ENCODE results near the gene NRTN. TPM values are rescaled to one million over a fixed set of nuclear protein-coding genes. Genes with fewer than 3 reads are reported as not detected.

The NRTN gene
- total RNA-seq, 1 experiment from 2014 or later: 4.6 TPM

DNA sequence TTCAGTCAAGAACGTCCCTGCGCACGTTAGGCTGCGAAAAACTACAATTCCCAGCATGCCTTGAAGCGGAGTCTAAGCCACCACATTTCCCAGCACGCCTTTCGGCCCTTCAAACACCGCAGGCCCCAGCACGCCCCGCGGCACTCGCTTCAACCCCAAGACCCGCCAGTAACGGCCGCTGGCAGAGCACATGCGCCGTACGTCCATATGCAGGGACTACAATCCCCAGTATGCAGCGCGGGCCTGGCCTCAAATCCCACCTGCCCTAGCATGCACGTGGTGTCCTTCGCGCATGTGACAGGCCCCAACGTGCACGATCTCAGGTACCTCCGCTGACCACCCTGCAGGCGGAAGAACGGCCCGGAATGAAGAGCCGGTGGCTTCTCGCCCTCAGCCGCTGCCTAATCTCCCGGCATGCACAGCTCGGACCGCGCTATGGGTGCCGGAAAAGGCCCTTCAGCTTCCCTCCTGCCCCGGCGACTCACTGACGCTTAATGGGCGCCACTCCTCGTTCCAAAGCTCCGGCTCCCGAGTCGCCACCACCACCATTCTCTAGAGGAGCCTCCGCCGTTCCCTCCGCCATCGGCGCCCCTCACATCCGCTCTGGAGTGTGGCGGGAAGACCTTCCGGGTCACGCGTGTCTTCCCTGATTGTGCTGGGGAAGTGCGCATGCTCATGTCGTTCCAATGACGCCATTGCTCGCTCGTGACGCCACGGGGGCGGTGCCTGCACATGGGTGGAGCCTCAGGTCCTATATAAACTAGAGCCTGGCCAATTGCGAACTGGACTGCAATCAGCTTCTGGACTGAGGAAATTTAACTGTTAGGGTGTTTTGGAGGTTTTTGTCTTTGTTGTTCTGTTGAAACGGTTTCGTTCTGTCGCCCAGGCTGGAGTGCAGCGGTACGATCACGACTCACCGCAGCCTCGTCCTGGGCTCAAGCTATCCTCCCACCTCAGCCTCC is 14.0 kb upstream of the NRTN start, which contains the start of gene DUS3L:
Gene DUS3L (minus strand): TSS at position 605 of the 962 bp plus-strand sequence. CDS start 22 bp downstream, at position 583.
- no peak within 1 kb of the TSS for H2AFZ ChIP-seq (ENCODE audit: low read length)

More for the DNA sequence above, 14.0 kb upstream of the NRTN start, which contains the start of gene DUS3L:
- H4K91ac ChIP-seq (ENCODE audit: insufficient read length, low read depth, low read length): no peak within 1 kb of the TSS
- no peaks in the 10 kb centered on the region; a peak in 2 of 5 replicates for H3K9me3 Mint-ChIP-seq
- H3K9ac ChIP-seq (ENCODE audit: extremely low read depth, insufficient read length, low read length): peak within 1 kb of the TSS; percentile 49
- no peak within 1 kb of the TSS for H4K5ac ChIP-seq (ENCODE audit: insufficient read length, low read depth, low read length)
- H3K79me1 ChIP-seq (ENCODE audit: insufficient read depth, low read depth, low read length, poor library complexity, severe bottlenecking): no peaks in the 10 kb centered on the region
- no peaks in the 10 kb centered on the region for H3K23me2 ChIP-seq (ENCODE audit: insufficient read length, low read depth, low read length, poor library complexity, severe bottlenecking)
- H4K20me1 ChIP-seq (ENCODE audit: control insufficient read depth, insufficient read depth, insufficient read length): no peaks in the 10 kb centered on the region
- no peak within 1 kb of the TSS for H3K23ac ChIP-seq (ENCODE audit: insufficient read length, low read depth, low read length)
- H2BK12ac ChIP-seq (ENCODE audit: insufficient read length, low read depth, low read length): no peak within 1 kb of the TSS
- WGBS (ENCODE audit: extremely low coverage, insufficient read length, low lambda C conversion rate): no CpG with 5 or more reads among the region's 72 CpGs
- no peak within 1 kb of the TSS for H2BK15ac ChIP-seq (ENCODE audit: low read depth, low read length)
- peak within 1 kb of the TSS; percentile 2 for H3K27ac ChIP-seq (ENCODE audit: insufficient read length, low read depth, low read length)
- H2BK120ac ChIP-seq (ENCODE audit: low read depth, low read length, poor library complexity, severe bottlenecking): no peak within 1 kb of the TSS
- H3K27ac Mint-ChIP-seq: peak within 1 kb of the TSS; percentile 100
- peak; percentile 99 for DNase-seq
- H3K4me3 Mint-ChIP-seq: peak within 1 kb of the TSS; percentile 100
- no peaks in the 10 kb centered on the region for H3K79me2 ChIP-seq (ENCODE audit: insufficient read depth, low read length)
- TF ChIP-seq, protein P1, sequence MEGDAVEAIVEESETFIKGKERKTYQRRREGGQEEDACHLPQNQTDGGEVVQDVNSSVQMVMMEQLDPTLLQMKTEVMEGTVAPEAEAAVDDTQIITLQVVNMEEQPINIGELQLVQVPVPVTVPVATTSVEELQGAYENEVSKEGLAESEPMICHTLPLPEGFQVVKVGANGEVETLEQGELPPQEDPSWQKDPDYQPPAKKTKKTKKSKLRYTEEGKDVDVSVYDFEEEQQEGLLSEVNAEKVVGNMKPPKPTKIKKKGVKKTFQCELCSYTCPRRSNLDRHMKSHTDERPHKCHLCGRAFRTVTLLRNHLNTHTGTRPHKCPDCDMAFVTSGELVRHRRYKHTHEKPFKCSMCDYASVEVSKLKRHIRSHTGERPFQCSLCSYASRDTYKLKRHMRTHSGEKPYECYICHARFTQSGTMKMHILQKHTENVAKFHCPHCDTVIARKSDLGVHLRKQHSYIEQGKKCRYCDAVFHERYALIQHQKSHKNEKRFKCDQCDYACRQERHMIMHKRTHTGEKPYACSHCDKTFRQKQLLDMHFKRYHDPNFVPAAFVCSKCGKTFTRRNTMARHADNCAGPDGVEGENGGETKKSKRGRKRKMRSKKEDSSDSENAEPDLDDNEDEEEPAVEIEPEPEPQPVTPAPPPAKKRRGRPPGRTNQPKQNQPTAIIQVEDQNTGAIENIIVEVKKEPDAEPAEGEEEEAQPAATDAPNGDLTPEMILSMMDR (conservative IDR thresholded peaks at IDR 0.05): no peak
- peak within 1 kb of the TSS; percentile 61 for H3K18ac ChIP-seq (ENCODE audit: insufficient read length, low read depth, low read length)
- no peak within 1 kb of the TSS; the same call in 1 of the 2 replicates for H3K4ac ChIP-seq (ENCODE audit: low read depth, low read length)
- H3K4me2 ChIP-seq (ENCODE audit: insufficient read depth, insufficient read length, low read length): peak within 1 kb of the TSS; percentile 28
- no peak within 1 kb of the TSS for H4K8ac ChIP-seq (replicated peaks; ENCODE audit: insufficient read length, low read depth, low read length)
- H3K27me3 ChIP-seq (ENCODE audit: insufficient read depth, low read length): no peaks in the 10 kb centered on the region
- H2BK20ac ChIP-seq (ENCODE audit: low read depth, low read length, poor library complexity, severe bottlenecking): no peak within 1 kb of the TSS
- no peak within 1 kb of the TSS for H2BK5ac ChIP-seq (ENCODE audit: insufficient read length, low read length)
- peaks cover 0 to 8% of the 10 kb centered on the region in 2 experiments; a peak in 3 of 4 replicates for H3K4me1 Mint-ChIP-seq
- H3K27me3 Mint-ChIP-seq (ENCODE audit: low read depth): peaks cover 2% of the 10 kb centered on the region
- H3K56ac ChIP-seq (ENCODE audit: insufficient read length, low read depth, low read length): no peak within 1 kb of the TSS
- H2AK5ac ChIP-seq (ENCODE audit: insufficient read length, low read length): no peak within 1 kb of the TSS
- no peaks in the 10 kb centered on the region for H3K9me3 ChIP-seq (ENCODE audit: control insufficient read depth, low read depth, low read length)
- peaks cover 23 to 41% (median 35%) of the 10 kb centered on the region in 3 experiments for H3K36me3 Mint-ChIP-seq (ENCODE audit: insufficient read depth in 1 of 3, low read depth in 3 of 3)
- no peak within 1 kb of the TSS for H3T11ph ChIP-seq (ENCODE audit: low read length)
- no peaks in the 10 kb centered on the region for H3K4me1 ChIP-seq (ENCODE audit: insufficient read depth, low read length)
- peak within 1 kb of the TSS; percentile 29; the same call in 1 of the 2 replicates for H3K14ac ChIP-seq (ENCODE audit: insufficient read depth, low read length)

All from H9 (cell line).